GM19452 (cell line): ENCODE measurements around the gene OLFM4.

Experiments used
- ATAC-seq: cut with Tn5 transposase; IDR thresholded peaks from one replicate; pipeline ENCODE4 v1.9.1; 2021; ENCODE audit not compliant: unreplicated experiment

OLFM4 gene

DNA sequence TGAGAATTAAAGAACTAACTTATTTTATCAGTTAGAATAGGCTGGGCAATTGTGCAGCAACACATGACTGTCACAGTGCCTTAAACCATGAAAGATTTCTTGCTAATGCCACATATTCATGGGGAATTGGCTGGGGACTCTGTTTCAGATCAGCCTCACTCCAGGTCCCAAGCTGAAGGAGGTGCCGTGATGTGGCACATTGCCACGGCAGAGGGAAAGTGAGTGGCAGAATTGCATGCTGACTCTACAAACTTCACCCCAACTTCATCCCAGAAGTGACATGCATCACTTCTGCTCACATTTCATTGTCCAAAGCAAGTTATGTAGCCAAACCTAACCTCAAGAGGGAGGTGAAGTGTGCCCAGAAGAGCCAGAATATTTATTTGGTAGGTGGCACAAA lies 37.8 kb downstream of the OLFM4 start:
- ATAC-seq: no peak

DNA sequence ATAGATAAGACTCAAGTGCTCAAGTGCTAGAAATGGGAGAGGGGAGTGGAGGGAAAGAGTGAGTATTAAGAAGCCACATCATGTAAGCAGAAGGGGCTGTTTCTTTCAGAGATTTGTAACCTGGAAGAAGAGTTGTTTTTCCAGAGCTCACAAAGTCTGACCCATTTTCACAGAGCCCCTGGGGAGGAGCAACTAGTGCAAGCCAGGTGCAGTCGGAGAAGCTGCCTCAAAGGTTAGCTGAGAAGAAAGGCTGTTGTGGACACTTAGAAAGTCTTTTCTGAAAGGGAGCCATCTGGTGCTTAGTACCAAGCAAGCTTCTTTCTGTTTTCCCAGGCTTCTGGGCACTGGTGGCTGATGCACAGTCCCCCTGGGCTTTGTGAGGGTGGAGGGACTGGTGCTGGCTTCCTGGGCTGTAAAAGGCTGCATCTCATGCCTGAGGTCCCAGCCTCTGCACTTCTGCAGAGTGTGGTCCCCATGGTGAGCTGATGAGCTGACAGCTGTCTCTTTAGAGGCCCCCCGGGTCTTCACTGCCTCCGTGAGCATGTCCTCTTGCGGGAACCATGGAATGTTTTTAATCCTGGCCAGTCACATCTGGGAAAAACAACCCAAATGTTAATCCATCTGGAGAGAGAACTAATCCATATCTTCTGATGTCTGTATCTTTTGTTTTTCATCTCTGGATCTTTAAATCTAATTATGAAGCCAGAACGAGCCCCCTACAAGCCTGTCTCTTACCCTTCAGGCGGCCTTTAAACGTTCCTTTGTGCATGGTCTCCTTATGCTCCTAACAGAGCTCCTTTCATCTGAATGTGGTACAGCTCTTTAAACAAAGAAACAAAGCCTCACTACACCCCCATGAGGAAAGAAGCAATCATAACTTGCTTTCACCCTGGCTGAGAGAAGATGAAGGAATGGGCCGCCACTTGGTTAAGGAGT lies 40.2 kb downstream of the OLFM4 start:
- ATAC-seq: no peak

DNA sequence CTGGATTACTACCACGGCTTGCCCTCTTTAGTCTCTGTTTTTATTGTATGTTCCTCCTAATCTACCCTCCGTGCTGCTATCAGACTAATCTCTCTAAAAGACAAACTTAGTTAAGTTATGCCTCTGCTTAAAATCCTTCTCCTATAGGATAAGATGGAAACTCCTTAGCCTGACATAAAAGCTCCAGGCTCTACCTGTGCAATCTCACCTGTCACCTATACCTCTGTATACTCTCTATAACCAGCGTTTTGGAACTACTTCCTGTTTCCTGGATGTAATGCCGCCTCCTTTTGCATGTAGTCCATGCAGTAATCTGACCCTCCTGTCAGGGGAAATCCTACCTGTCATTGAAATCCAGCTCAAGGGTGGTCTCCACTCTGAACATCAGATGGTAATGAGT lies 41.2 kb downstream of the OLFM4 start:
- ATAC-seq: no peak

DNA sequence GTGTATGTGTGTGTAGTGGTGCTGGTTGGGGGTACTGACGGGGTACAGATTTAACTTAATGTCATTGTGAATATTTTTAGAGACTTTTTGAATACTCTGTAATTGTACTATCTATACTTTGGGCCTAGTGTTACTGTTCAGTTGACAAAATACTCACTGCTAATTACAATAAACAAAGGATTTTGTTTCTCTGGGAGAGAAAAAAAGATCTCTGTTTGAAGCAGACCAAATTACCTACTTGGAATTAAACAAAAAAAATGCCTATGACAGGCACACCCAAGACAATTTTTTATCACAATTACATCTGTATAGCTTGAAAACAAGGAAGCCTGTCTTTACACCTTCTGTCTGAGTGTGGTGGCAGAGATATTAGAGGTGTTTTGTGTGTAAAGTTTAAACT lies 45.1 kb downstream of the OLFM4 start:
- ATAC-seq: no peak

DNA sequence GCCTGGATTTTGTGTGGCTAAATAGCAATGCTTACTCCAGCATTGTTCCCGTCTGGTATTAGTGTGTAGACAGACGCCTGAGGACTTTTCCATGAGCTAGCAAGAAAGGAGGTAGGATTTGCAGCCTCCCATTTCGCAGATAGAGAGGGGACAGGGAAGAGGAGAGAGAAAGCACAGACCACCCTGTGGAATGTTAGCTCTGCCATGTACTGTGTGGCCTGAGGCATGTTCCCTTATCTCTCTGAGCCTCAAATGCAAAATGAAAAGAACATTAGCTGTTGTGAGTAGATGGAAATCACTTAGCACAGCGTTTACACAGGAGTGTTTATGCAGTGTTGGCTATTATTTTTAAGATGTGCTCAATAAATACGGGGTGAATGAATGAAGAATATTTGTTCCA lies 45.5 kb downstream of the OLFM4 start:
- no peak for ATAC-seq

DNA sequence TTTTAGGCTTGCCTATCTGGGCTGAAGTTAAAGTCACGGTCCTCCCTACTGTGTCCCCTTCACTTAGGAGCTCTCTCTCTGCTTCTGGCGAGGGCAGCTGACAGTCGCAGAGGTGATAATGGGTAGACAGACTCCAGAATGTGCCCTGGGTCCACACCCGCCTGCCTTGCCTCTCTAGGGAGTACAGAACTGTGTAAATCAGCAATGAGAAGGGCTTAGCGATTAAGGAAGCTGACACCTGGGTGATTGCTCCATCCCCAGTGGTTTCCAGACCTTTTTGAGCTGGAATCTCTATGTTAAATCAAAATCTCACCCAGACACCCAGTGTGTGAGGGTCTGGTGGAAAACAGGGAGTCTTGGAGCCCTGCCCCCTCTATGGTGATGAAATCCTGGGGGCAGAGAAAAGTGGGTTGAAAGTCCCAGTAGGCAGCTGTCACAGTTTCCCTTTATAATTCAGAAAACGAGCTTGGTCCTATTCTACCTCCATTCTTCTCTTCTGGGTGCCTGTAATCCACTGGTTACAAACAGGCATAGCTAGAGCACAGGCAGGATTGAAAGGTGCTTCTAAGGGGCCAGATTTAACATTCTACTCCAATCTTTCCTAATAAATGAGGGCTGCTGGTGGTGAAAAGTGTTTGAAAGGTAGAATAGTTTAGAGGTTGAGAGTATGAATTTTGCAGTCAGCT lies 46.9 kb downstream of the OLFM4 start:
- no peak for ATAC-seq

DNA sequence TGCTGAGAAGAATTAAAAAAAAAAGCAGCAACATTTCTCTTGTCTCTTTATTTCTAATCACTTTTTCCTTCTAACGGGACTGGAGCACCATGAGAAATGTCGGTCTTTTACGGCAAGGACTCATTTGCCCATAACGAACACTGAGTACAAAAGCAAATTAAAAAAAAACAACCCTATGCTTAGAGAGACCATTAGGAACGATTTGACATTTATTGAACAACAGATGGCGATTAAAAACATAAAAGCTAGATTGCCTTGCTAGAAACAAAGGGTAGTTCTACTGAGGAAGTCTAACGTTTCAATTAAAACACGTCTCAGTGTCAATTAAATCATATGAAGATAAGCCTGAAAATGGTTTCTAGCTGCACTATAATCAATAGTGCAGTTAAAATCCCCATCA lies 51.1 kb downstream of the OLFM4 start:
- no peak for ATAC-seq

DNA sequence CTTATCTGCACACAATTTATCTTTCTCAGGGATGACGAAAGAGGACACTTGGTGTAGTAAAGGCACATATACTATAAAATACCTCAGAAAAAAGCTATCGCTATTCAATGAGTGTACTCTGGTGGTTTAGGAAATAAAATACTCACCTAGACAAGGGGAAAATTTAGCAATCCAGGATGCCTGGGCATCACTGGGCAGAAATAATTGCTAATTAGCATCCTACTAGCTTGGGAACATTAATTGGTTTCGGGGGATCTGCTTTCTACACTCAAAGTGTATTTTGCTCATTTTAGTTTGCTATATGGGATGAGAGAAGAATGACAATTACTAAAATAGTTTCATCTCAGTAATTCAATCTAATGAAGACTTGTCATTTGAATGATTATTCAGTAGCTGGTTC lies 60.3 kb downstream of the OLFM4 start:
- no peak for ATAC-seq

DNA sequence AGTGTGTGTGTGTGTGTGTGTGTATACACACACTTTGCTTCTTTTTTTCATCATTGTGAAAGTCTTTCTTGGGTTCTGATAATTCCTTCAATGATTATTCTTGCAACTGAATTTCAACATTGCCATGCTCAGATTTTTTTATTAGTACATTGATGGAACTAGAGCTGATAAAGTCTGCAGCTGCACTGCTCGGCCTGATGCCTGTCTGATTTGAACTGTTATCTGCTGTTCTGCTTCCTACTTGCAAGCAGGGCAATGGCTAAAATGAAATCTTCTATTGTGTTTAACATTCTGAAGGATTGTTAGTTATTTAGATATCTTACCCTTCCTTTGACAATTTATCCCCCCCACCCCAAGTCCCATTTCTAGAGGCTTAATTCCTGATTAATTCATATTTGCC lies 61.3 kb downstream of the OLFM4 start:
- no peak for ATAC-seq

DNA sequence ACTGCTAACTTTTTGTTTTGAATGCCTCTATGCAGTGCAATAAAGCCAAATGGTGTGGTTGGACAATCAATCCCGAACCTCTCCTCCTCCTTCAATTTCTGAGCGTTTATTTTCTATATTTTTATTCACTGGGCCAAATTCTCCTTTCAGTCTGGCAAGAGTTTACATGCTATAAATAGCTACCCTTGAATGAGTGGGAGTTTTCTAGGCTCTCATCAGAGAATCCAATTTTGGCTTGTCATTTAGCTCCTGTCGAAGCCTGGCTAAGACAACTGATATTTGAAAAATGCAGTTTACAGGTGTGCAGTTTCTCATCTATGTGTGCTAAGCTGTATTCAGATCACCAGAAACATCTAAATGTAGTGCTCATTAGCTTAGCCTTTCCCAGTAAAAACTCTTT lies 61.8 kb downstream of the OLFM4 start:
- no peak for ATAC-seq

DNA sequence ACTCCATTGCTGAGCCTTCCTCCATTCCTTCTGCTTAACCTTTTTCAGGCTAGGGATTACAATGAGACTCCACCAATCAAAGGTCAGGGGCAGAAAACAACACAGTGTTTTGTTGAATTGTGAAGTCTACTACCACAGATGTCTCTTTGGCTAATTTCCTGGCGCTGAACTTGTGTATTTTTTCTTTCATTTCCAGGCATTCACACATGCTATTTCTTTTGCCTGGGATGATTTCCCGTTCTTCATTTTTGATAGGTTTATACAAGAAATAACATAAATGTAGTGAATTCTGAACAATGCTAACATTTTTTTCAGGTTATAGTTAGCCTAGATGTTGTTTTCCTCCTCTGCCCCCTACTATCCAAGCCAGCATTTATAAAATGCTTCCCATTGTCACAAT lies 64.3 kb downstream of the OLFM4 start:
- no peak for ATAC-seq

DNA sequence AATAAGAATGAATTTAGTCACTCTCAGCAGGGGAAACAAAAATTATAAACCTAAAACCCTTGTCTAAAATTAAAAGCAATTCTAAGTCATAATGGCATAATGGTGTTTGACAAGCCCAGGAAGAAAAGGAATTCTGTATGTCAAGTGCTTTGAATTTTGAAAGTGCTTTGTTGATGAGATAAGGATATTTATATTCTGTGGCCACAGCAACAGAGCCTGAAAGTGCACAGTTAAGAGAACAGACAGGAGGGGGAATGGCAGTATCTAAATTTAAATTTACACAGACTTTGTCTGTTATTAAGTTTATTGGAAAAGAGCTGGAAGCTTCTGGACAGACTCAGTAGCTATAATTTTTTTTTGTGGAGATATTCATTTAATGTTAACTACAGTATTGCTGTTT lies 69.8 kb downstream of the OLFM4 start:
- ATAC-seq: no peak

DNA sequence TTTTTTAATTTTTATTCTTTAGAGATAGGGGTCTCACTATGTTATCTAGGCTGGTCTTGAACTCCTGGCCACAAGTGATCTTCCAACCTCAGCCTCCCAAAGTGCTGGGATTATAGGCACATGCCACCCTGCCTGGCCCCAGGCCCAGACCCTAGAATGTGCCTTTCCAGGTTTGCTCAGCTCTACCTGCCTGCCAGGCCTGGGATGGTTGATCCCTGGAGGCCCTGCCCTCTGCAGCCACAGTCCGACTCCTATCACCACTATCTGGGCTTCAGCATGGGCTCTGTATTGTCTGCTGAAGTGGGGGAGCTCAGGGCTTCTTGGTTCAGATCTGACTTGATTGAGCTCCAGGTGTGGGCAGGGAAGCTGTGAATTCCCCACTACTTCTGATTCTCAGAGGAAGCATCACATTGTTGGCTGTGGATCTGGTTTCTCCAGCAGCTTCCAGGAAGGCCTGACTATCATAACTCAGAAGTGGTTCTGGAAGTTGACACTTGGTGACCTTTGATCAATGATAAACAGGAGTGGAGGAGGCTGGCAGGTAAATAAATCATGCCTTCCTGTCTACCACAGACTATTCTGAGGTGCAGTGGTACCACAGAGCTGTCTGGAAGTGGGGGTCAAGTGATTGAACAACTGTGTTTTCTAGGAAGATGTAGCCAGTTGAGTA lies 71.9 kb downstream of the OLFM4 start:
- no peak for ATAC-seq
